Measurements from ENCODE around the gene CD151.

The CD151 gene

DNA sequence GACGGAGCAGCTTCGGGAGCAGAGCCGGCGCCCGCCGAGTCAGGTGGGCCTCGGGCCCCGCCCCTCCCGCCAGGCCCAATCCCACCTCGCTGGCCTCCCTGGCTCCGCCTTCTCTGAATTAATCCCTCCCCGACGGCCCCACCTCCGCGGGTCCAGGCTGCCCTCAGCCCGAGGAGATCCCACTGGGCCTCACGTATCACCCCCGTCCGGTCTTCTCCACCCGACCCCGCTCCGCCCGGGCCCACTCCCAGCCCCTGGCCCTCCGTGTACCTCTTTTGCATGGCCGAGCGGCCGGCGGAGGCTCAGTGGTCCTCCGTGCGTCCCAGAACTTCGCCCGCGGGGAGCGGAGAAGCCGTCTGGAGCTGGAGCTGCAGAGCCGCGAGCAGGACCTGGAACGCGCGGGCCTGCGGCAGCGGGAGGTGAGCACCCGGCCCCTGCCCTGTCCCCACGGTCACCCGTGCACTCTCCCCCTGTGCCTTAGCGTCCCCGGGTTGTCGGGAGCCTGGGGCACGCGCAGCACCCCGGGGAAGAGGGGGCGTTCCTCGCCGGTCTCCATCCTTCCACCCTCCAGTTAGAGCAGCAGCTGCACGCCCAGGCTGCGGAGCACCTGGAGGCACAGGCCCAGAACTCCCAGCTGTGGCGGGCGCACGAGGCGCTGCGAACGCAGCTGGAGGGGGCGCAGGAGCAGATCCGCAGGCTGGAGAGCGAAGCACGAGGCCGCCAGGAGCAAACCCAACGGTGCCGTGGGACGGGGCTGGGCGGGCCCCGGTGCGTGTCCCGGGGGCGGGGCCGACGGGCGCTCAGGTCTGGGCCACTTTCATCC is 2.2 kb upstream of the CD151 start:
- Mint-ChIP-seq H3K4me3 (peak overlapping the region; percentile 39), H3K4me1 (peaks cover 39% of the 10 kb centered on the region), H3K27ac (no peak overlapping the region), H3K27me3 (peaks cover 10% of the 10 kb centered on the region), H3K9me3 (no peaks in the 10 kb centered on the region), H3K36me3 (no peaks in the 10 kb centered on the region)

DNA sequence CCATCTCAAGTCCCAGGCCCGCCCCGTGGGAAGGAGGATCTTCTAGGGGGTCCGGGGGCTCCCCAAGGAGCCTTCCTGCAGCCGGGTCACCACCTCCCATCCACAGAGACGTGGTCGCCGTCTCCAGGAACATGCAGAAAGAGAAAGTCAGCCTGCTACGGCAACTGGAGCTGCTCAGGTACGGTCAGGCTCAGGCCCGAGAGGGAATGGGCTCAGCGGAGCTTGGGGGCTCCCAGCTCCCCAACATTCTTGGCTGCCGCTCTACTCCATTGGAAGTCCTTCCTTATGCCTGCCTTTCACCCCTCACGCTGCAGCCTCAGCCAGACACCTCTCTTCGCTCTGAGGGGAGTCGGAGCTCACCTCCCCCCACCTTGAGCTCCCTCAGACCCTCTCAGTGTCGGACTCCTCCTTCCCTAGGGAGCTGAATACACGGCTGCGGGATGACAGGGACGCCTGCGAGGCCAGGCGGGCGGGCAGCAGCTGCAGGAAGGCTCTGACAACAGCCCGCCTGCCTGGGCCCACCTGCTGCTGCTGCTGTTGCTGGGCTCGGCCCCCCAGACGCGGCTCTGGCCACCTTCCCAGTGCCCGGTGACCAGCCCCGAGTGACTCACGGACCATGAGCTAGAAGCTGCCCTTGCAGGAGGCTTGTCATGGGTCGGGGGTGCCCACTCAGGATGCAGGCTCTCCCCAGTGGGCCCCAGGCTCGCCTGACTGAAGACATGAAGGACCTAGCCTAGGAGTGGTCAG is 1.5 kb upstream of the CD151 start:
- Mint-ChIP-seq H3K4me1 (peaks cover 39% of the 10 kb centered on the region), H3K9me3 (no peaks in the 10 kb centered on the region), H3K36me3 (no peaks in the 10 kb centered on the region), H3K27ac (no peak overlapping the region), H3K27me3 (peaks cover 10% of the 10 kb centered on the region), H3K4me3 (peak overlapping the region; percentile 62)

DNA sequence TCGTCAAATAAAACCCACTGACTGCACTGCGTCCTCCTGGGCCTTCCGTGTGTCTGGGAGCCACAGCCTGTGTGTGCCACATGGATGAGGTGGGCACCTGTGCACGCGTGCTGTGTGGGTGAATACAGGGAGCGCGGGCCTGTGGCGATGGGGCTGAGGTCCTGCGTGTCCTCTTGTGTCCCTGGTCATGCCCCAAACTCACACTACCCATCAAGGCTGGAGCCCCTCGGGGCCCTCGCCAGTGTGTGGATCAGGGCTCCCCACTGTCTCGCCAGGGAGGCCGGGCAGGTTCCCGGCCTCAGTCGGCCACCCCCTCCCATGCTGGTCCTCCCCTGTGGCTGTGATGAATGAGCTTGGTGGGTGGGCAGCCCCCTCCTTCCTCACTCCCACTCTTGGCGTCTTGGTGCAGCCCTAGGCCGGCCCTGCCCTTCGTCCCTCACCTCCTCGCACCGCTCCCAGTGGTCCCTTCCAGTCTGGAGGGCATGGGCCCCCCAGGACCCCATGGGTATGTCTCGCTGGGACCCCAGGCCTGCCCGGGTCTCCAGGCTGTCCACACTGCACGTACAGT is 707 bp upstream of the CD151 start:
- H3K4me1 Mint-ChIP-seq = peaks cover 35% of the 10 kb centered on the region
- H3K4me3 Mint-ChIP-seq = peak overlapping the region; percentile 62
- no peaks in the 10 kb centered on the region for H3K36me3 Mint-ChIP-seq
- no peak overlapping the region for H3K27ac Mint-ChIP-seq
- H3K27me3 Mint-ChIP-seq = peaks cover 10% of the 10 kb centered on the region
- no peaks in the 10 kb centered on the region for H3K9me3 Mint-ChIP-seq

DNA sequence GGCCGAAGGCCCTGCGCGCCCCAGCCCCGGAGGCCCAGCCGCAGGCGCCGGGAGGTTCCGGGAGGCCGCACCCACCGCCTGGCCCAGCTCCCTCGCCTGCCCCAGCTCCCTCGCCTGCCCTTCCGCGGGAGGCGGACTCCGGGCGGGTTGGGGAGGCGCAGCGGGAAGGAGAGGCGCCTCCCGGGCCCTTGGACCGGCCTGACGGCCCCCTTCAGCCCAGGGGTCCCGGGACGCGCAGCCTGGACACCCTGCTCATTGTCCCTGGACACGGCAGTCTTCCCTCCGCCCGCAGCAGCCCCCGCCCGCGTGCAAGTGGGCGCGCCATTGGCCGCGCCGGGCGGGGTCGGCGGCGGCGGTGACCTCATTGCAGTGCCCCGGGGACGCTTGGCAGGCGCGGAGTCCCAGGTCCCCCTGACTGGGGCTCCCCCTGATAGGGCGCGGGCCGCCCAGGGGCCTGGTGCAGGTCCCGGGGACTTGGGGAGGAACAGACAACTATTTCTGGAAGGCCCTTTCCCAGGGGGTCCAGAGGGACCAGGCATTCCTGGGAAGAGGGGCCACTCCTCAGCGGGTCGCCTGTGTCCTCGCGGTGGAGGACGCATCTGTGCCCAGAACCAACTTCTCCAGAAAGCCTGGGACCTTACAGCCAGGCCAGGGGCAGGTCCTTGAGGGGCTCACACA is 501 bp downstream of the CD151 start:
- Mint-ChIP-seq H3K9me3 (no peaks in the 10 kb centered on the region), H3K27ac (no peak overlapping the region), H3K4me1 (peaks cover 28% of the 10 kb centered on the region), H3K27me3 (peaks cover 5% of the 10 kb centered on the region), H3K36me3 (no peaks in the 10 kb centered on the region), H3K4me3 (peak overlapping the region; percentile 44)

DNA sequence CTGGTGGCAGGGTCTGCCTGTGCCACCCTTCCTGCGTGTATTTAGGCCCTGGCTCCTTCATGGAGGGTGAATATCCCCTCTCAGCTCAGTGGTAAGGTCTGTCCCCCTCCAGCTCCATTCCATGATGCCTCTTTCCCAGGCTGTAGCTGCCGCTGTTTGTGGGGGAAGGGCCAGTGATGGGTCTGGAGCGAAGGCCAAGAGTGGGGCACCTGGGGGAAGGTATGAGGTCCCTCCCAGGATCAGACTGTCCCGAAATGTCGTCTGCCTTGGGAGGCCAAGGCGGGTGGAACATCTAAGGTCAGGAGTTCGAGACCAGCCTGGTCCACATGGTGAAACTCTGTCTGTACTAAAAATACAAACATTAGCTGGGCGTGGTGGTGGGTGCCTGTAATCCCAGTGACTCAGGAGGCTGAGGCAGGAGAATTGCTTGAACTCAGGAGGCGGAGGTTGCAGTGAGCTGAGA is 1.1 kb downstream of the CD151 start:
- H3K4me1 Mint-ChIP-seq = peaks cover 26% of the 10 kb centered on the region
- H3K36me3 Mint-ChIP-seq = no peaks in the 10 kb centered on the region

DNA sequence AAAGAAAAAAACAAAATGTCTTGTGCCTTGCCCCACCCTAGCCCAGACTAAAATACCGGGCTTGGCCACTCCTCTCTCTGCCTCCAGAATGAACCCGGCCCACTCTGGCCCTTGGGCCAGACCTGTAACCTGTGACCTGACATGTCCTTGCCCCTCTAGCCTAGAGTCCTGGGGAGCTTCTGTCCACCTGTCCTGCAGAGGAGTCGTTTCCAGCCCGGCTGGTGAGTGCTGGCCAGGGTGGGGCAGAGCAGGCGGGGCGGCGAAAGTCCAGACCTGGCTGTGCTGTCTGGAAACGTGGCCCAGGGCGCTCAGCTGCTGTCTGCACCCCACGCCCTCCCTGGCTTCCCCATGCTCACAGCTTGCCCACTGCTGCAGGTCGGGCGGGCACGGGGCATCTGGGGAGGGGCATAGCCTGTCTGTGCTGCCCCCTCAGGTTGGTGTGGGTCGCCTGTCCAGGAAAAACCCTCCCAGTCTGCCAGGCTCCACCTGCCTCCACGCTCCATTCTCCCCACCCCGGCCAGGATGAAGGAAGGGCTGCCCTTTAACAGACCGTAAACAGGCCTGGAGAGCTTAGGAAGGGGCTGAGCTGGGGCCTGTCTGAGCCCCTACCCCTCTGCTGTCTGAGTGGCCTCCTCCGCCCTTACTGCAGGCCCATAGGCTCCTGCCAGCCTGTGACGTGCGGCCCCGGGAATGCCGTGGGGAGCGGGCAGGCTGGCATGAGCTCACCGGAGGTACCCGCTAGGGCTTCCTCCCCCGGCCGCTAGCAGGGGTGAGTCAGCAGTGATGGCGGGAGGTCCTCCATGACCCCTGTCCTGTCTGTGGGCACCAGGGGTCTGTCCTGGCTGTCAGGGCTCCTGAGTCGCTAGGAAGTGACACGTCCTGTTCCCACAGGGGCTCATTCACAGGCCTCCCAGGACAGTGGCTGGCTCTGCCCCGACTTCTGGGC is 1.9 kb downstream of the CD151 start:
- H3K27ac Mint-ChIP-seq = no peak overlapping the region

More for the DNA sequence above, 1.1 kb downstream of the CD151 start:
- Mint-ChIP-seq H3K9me3 (no peaks in the 10 kb centered on the region), H3K27me3 (peaks cover 4% of the 10 kb centered on the region), H3K4me3 (peak overlapping the region; percentile 44), H3K27ac (no peak overlapping the region)

DNA sequence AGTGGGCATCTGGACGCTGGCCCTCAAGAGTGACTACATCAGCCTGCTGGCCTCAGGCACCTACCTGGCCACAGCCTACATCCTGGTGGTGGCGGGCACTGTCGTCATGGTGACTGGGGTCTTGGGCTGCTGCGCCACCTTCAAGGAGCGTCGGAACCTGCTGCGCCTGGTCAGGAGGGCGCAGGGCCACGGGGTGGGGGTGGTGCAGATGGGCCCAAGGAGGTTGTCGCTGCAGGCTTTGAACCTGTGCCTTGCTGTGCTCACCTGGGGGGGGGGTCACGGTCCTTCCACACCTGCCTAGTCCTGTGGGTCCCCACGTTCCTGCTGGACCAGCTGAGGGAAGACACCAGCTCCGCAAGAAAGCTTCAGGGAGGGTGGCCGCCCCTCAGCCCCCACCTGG is 3.5 kb downstream of the CD151 start:
- Mint-ChIP-seq H3K36me3 (no peaks in the 10 kb centered on the region), H3K4me3 (no peak overlapping the region), H3K27ac (no peak overlapping the region)

More for the DNA sequence above, 1.9 kb downstream of the CD151 start:
- no peaks in the 10 kb centered on the region for H3K9me3 Mint-ChIP-seq
- H3K4me3 Mint-ChIP-seq = no peak overlapping the region
- peaks cover 18% of the 10 kb centered on the region for H3K4me1 Mint-ChIP-seq
- H3K36me3 Mint-ChIP-seq = no peaks in the 10 kb centered on the region
- peaks cover 2% of the 10 kb centered on the region for H3K27me3 Mint-ChIP-seq

DNA sequence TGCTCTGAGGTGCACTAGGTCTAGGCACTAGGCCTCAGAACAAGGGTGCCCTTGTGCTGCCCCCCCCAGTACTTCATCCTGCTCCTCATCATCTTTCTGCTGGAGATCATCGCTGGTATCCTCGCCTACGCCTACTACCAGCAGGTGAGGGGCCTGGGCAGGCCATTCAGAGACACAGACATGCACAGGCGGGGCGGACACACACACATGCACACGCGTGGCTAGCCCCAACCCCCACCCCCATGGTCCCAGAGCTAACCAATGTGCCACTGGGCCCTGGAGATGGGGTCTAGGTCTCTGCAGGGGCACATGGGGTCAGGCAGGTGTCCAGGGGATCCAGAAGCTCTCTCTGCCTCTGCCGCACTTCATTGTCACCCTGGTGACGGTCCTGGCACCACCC is 3.9 kb downstream of the CD151 start:
- Mint-ChIP-seq H3K9me3 (no peaks in the 10 kb centered on the region), H3K36me3 (no peaks in the 10 kb centered on the region), H3K27me3 (peaks cover 1% of the 10 kb centered on the region), H3K4me3 (no peak overlapping the region), H3K4me1 (peaks cover 19% of the 10 kb centered on the region), H3K27ac (no peak overlapping the region)

More for the DNA sequence above, 3.5 kb downstream of the CD151 start:
- no peaks in the 10 kb centered on the region for H3K9me3 Mint-ChIP-seq
- peaks cover 24% of the 10 kb centered on the region for H3K4me1 Mint-ChIP-seq
- H3K27me3 Mint-ChIP-seq = peaks cover 2% of the 10 kb centered on the region

DNA sequence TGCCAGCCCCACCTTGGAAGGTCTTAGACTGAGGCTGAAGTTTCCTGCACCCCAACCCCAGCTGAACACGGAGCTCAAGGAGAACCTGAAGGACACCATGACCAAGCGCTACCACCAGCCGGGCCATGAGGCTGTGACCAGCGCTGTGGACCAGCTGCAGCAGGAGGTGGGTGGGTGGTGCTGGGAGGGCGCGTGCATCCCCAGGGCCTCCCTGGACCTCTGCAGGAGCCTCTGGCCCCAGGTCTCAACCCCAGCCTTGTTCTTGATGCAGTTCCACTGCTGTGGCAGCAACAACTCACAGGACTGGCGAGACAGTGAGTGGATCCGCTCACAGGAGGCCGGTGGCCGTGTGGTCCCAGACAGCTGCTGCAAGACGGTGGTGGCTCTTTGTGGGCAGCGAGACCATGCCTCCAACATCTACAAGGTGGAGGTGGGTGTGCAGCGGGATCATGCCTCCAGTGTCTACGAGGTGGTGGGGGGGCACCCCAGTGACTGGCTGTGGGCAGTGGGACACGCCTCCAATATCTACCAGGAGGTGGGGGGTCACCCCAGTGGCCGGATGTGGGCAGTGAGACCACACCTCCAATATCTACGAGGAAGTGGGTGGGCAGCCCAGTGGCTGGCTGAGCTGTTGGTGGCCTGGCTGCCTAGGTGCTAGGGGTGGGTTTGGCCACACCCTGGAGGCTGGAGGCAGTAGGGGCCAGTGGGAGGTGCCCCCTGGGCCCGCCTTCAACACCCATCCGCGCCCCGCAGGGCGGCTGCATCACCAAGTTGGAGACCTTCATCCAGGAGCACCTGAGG is 4.6 kb downstream of the CD151 start:
- Mint-ChIP-seq H3K27me3 (no peaks in the 10 kb centered on the region), H3K36me3 (no peaks in the 10 kb centered on the region), H3K4me1 (peaks cover 18% of the 10 kb centered on the region), H3K27ac (no peak overlapping the region), H3K9me3 (no peaks in the 10 kb centered on the region), H3K4me3 (no peak overlapping the region)

DNA sequence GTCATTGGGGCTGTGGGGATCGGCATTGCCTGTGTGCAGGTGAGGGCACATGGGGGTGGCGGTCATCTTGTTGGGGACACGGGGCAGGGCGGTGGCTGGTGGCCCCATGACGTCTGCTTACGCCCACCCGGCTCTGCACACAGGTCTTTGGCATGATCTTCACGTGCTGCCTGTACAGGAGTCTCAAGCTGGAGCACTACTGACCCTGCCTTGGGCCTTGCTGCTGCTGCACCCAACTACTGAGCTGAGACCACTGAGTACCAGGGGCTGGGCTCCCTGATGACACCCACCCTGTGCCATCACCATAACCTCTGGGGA is 5.2 kb downstream of the CD151 start:
- no peak overlapping the region for H3K4me3 Mint-ChIP-seq
- no peaks in the 10 kb centered on the region for H3K27me3 Mint-ChIP-seq
- no peaks in the 10 kb centered on the region for H3K9me3 Mint-ChIP-seq
- H3K27ac Mint-ChIP-seq = no peak overlapping the region
- H3K36me3 Mint-ChIP-seq = no peaks in the 10 kb centered on the region
- peaks cover 18% of the 10 kb centered on the region for H3K4me1 Mint-ChIP-seq

DNA sequence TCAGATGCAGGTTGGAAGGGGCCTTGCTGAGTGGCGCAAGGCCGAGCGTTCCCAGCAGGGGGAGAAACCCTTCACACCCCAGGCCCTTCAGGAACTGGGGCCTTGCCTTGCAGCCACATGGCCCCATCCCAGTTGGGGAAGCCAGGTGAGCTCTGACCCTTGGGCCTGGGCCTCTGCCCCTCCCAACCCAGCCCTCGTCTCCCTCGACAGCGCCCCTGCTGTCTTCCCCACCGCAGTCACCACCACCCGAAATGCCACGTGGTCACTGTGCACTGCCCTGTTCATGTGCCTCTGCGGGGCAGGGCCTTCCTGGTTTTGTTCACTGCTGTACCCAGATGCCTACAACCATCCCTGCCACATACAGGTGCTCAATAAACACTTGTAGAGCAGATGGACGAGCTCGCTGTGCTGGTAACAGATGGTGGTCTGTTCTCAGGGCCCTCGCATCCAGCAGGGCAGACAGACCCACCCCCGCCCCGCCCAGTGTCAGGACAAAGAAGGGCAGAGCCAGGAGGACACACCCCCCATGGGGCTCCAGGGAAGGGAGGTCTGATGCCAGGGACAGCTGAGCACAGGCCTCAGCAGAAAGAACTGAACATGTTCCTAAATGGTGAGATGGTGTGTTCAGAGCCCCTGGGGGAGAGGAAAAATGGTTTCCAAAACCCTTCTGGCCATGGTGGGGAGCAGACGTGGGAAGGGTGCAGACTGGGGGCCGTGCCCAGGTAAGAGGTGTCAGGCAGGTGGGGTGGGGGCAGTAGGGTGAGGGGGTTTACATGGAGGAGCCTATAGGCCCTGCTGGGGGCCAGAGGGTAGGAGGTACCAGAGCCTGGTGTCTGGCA is 5.9 kb downstream of the CD151 start:
- Mint-ChIP-seq H3K4me1 (peaks cover 21% of the 10 kb centered on the region), H3K9me3 (no peaks in the 10 kb centered on the region), H3K27me3 (no peaks in the 10 kb centered on the region), H3K4me3 (no peak overlapping the region), H3K36me3 (no peaks in the 10 kb centered on the region), H3K27ac (no peak overlapping the region)

DNA sequence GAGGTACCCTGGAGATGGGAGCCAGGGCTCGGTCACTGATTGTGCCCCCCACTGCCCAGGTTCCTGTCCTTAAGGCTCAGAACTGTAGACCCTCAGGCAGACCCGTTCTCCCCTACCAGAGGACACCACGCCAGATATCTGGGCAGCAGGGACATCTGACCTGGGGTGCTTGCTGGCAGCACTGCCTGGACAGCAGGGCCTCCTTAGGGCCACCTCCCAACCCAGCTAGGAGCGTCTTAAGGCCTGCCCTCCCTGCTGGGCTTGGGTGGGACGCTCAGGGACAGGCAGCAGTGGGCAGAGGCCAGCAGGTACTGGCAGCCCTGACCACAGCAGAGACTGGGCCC is 6.5 kb downstream of the CD151 start:
- H3K4me1 Mint-ChIP-seq = peaks cover 18% of the 10 kb centered on the region
- H3K9me3 Mint-ChIP-seq = no peaks in the 10 kb centered on the region
- no peaks in the 10 kb centered on the region for H3K27me3 Mint-ChIP-seq
- H3K36me3 Mint-ChIP-seq = no peaks in the 10 kb centered on the region
- no peak overlapping the region for H3K27ac Mint-ChIP-seq
- H3K4me3 Mint-ChIP-seq = no peak overlapping the region

DNA sequence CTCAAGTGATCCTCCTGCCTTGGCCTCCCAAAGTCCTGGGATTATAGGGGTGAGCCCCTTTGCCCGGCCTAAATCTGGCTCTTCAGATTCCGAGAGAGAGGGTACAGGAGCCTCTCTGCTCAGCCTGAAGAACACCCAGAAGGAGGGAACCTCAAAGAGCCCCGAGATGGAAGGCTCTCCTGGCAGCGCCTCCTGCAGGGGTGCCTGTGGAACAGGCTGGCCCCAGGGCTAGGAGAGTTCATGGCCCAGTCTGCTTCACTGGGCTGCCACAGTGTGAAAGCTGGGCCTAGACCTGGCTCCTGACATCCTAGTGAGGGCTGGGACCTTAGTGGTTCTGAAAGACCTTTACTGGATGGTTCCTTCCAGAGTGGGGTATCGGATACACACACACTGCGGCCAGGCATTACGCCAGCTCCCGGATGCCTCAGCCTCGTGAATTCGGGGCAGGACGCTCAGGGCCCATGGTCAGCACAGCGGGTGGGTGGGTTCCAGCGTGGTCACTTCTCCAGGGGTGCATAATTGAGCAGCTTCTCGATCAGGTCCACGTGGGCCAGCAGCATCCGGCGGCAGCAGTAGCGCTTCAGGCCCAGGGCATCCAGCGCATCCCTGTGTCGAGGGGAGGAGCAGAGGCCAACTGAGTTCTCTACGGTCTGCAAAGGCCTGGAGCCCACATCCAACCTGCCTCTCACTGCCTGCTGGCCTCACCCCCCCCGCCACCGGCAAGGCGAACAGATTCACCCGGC is 7.3 kb downstream of the CD151 start:
- no peaks in the 10 kb centered on the region for H3K27me3 Mint-ChIP-seq
- peak overlapping the region; percentile 88 for H3K4me3 Mint-ChIP-seq
- no peaks in the 10 kb centered on the region for H3K36me3 Mint-ChIP-seq
- H3K9me3 Mint-ChIP-seq = no peaks in the 10 kb centered on the region
- peaks cover 16% of the 10 kb centered on the region for H3K4me1 Mint-ChIP-seq
- H3K27ac Mint-ChIP-seq = no peak overlapping the region

Data from activated naive CD4-positive, alpha-beta T cell treated with anti-CD3 and anti-CD28 coated beads, Interleukin-2, amount 50 U/mL, for 24 hours (primary cell).